Astrocyte of the spinal cord (primary cell): ENCODE measurements around the gene SOX5.

Experiments
- DNase-seq: peaks from one replicate; pipeline ENCODE4 v3.0.0; 2011; ENCODE audit warnings: low read depth, low spot score
- H3K4me3 ChIP-seq: 2 replicates; pipeline ENCODE4 v1.5.1; 2011; ENCODE audit warnings: low read depth, mild to moderate bottlenecking, low read length, moderate library complexity
- CTCF ChIP-seq: IDR thresholded peaks from 2 replicates; pipeline ENCODE4 v1.5.1; 2012; ENCODE audit warnings: low read depth, mild to moderate bottlenecking, low read length, inconsistent platforms
- in situ Hi-C: cut with HindIII; loops from 2 replicates; pipeline ENCODE4 v1.10.0; 2017; ENCODE audit warnings: low sequenced_read_pairs

The SOX5 gene

DNA sequence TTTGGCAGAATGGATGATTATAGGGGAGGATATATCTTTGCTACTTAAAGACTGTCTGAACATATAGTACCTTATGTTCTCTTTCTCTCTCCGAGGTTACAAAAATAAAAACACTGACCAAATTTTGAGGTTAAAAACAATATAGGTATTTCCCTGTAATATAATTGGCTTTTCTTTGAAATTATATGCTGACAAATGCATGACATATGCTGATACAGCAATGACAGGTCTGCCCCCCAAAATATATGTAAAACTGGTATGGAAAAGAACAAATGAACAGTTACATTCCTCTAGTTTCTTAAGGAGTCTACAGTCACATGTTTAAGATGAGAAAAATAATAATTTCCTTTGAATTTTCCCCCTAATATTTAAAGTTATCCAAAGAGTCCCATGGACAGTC, 405.7 kb downstream of the SOX5 start:
- in situ Hi-C loops = no loop called here
- TF ChIP-seq CTCF = no peak

GRCh38 chr12:23542187-23542586, 407.3 kb downstream of the SOX5 start:
- in situ Hi-C loops = no loop called here

More for the DNA sequence above, 405.7 kb downstream of the SOX5 start:
- no peak overlapping the region for H3K4me3 ChIP-seq
- no peak for DNase-seq

GRCh38 chr12:23540572-23540971, 408.9 kb downstream of the SOX5 start:
- in situ Hi-C loops = no loop called here
- no peak overlapping the region for H3K4me3 ChIP-seq
- no peak for DNase-seq
- TF ChIP-seq CTCF = no peak

More at GRCh38 chr12:23542187-23542586, 407.3 kb downstream of the SOX5 start:
- no peak for TF ChIP-seq CTCF
- no peak for DNase-seq
- H3K4me3 ChIP-seq = no peak overlapping the region

- in situ Hi-C loops = no loop called here
- no peak for TF ChIP-seq CTCF
- no peak overlapping the region for H3K4me3 ChIP-seq
- DNase-seq = no peak
Observed at GRCh38 chr12:23536293-23536692, 413.2 kb downstream of the SOX5 start.

DNA sequence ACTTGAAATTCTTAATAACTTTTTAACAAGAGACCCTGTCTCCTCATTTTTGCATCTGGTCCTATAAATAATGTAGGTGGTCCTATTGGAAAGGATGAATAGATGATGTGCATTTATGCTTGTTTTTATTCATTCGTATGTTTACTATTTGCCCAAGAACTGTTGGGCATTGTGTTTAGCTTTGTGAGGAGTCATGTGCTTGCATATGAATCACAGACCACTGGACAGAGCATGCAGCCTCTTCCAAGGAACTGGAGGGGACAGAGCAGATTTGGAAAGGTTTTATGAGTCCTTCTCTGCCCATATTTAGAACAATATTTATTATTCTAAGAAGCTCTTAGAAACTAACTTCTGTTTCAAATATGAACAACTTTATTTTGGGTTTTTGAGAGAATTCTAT, 414.0 kb downstream of the SOX5 start:
- TF ChIP-seq CTCF = no peak
- in situ Hi-C loops = no loop called here
- no peak overlapping the region for H3K4me3 ChIP-seq
- DNase-seq = no peak

DNA sequence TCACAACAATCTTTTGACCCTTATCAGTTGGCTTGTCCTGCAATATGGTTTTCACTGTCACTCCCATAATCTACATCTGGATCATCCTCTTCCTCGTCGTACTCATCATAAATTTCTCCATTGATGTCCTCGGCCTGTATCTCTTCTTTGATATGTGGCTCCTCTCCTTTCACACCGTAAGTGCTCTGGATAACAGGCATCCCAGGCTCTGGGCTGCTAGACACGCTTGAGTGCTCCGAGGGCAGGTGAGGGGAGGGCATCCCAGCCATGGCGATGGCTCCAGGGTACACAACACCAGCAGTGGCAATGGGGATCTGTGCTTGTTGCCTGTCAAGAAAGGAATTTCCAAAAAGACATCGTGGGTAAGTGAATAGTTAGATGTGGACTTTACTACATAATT, 415.3 kb downstream of the SOX5 start:
- TF ChIP-seq CTCF = no peak
- DNase-seq = no peak
- in situ Hi-C loops = no loop called here
- no peak overlapping the region for H3K4me3 ChIP-seq

DNA sequence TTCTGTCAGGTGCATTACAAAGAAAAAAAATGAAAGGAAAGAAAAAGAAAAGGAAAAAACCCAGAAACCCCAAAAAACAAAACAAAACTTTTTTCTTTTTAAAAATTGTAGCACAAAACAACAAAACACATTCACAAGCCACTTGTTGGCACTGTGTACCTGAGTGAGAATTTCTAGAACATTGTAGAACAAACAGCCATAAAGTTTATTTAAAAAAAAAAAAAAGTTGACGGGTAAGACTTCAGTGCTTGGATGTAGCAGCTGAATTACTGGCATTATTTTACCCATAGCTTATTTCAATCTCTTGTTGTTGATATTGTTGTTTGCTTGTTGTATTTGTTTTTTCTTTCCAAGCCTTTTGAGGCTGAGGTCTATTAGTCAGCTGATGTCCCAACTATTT, 415.8 kb downstream of the SOX5 start:
- TF ChIP-seq CTCF = no peak

More for the DNA sequence above, 415.8 kb downstream of the SOX5 start:
- in situ Hi-C loops = no loop called here
- H3K4me3 ChIP-seq = no peak overlapping the region
- DNase-seq = no peak
